ENCODE results near the gene FXYD4.

The FXYD4 gene

GRCh38 chr10:43383204-43383971, 12.0 kb downstream of the FXYD4 start:
- H3K27ac ChIP-seq: peak overlapping the region; percentile 32
- no peak for TF ChIP-seq ZFX (IDR thresholded peaks at IDR 0.05; ENCODE audit: borderline replicate concordance)
- TF ChIP-seq CTCF (IDR thresholded peaks at IDR 0.05): no peak

GRCh38 chr10:43384252-43385221, 13.1 kb downstream of the FXYD4 start:
- peak overlapping the region; percentile 32; the same call in 1 of the 2 replicates for H3K27ac ChIP-seq
- TF ChIP-seq CTCF (IDR thresholded peaks at IDR 0.05) (no peak), ZFX (IDR thresholded peaks at IDR 0.05; ENCODE audit: borderline replicate concordance) (no peak)

- no peak for TF ChIP-seq ZFX (IDR thresholded peaks at IDR 0.05; ENCODE audit: borderline replicate concordance)
- no peak for TF ChIP-seq CTCF (IDR thresholded peaks at IDR 0.05)
- H3K27ac ChIP-seq: peak overlapping the region; percentile 32; the same call in 1 of the 2 replicates
These were observed 14.1 kb downstream of the FXYD4 start for GRCh38 chr10:43385412-43386004.

- no peak for TF ChIP-seq ZFX (IDR thresholded peaks at IDR 0.05; ENCODE audit: borderline replicate concordance)
- TF ChIP-seq CTCF (IDR thresholded peaks at IDR 0.05): no peak
- H3K27ac ChIP-seq: 0 out of 2 replicates have a peak overlapping the region, but pooled peaks have one; percentile 32
These were observed 15.1 kb downstream of the FXYD4 start for GRCh38 chr10:43386549-43386948.

- H3K27ac ChIP-seq: 0 out of 2 replicates have a peak overlapping the region, but pooled peaks have one; percentile 12
- TF ChIP-seq CTCF (IDR thresholded peaks at IDR 0.05) (no peak), ZFX (IDR thresholded peaks at IDR 0.05; ENCODE audit: borderline replicate concordance) (no peak)
These were observed 15.7 kb downstream of the FXYD4 start for GRCh38 chr10:43386981-43387677.

- H3K27ac ChIP-seq: 0 out of 2 replicates have a peak overlapping the region, but pooled peaks have one; percentile 12
- TF ChIP-seq ZFX (IDR thresholded peaks at IDR 0.05; ENCODE audit: borderline replicate concordance) (no peak), CTCF (IDR thresholded peaks at IDR 0.05) (no peak)
These were observed 16.2 kb downstream of the FXYD4 start for GRCh38 chr10:43387678-43388032.
